ENCODE results near the gene DOCK3.

Gene DOCK3

GRCh38 chr3:50649451-50649931 is 25.2 kb upstream of the DOCK3 start:
- no peaks in the 10 kb centered on the region for H3K27me3 ChIP-seq (replicated peaks; ENCODE audit: insufficient read depth, low read length)
- H3K9ac ChIP-seq (ENCODE audit: low read length), result no peak overlapping the region
- H3K36me3 ChIP-seq (replicated peaks; ENCODE audit: insufficient read depth, low read length), result no peaks in the 10 kb centered on the region
- H4K20me1 ChIP-seq (ENCODE audit: insufficient read depth, low read length), result no peaks in the 10 kb centered on the region
- no peaks in the 10 kb centered on the region for H3F3A ChIP-seq (ENCODE audit: insufficient read depth, low read length)
- no peaks in the 10 kb centered on the region for H3K9me2 ChIP-seq (replicated peaks; ENCODE audit: insufficient read depth, low read length)
- H3K4me1 ChIP-seq (ENCODE audit: low read length), result no peaks in the 10 kb centered on the region
- no peak overlapping the region for H3K4me2 ChIP-seq (ENCODE audit: low read depth, low read length)
- no peak for TF ChIP-seq EZH2phosphoT487 (IDR thresholded peaks at IDR 0.05; ENCODE audit: low read length)
- no peak for TF ChIP-seq CTCF (IDR thresholded peaks at IDR 0.05; ENCODE audit: low read length)
- no peak for TF ChIP-seq EZH2 (optimal IDR thresholded peaks at IDR 0.05; ENCODE audit: low read depth, low read length)
- no peak overlapping the region for H3K27ac ChIP-seq (ENCODE audit: low read length)
- no peak overlapping the region for H3K4me3 ChIP-seq (ENCODE audit: low read length)
- no peaks in the 10 kb centered on the region for H3K9me3 ChIP-seq (replicated peaks; ENCODE audit: insufficient read depth, low read length)
- no peaks in the 10 kb centered on the region for H3K79me2 ChIP-seq (ENCODE audit: low read length)
- H2AFZ ChIP-seq (ENCODE audit: low read length), result no peak overlapping the region
- DNase-seq, result no peak

GRCh38 chr3:50650018-50650417 is 24.7 kb upstream of the DOCK3 start:
- Histone ChIP-seq H3K36me3 (replicated peaks; ENCODE audit: insufficient read depth, low read length) (no peaks in the 10 kb centered on the region), H3K9me2 (replicated peaks; ENCODE audit: insufficient read depth, low read length) (no peaks in the 10 kb centered on the region), H3K4me2 (ENCODE audit: low read depth, low read length) (no peak overlapping the region), H3K4me1 (ENCODE audit: low read length) (no peaks in the 10 kb centered on the region), H3K79me2 (ENCODE audit: low read length) (no peaks in the 10 kb centered on the region), H4K20me1 (ENCODE audit: insufficient read depth, low read length) (no peaks in the 10 kb centered on the region), H3K9me3 (replicated peaks; ENCODE audit: insufficient read depth, low read length) (no peaks in the 10 kb centered on the region), H3K27me3 (replicated peaks; ENCODE audit: insufficient read depth, low read length) (no peaks in the 10 kb centered on the region), H3F3A (ENCODE audit: insufficient read depth, low read length) (no peaks in the 10 kb centered on the region), H3K27ac (ENCODE audit: low read length) (no peak overlapping the region), H2AFZ (ENCODE audit: low read length) (no peak overlapping the region), H3K9ac (ENCODE audit: low read length) (no peak overlapping the region), H3K4me3 (ENCODE audit: low read length) (no peak overlapping the region)
- DNase-seq, result no peak
- TF ChIP-seq CTCF (IDR thresholded peaks at IDR 0.05; ENCODE audit: low read length) (no peak), EZH2phosphoT487 (IDR thresholded peaks at IDR 0.05; ENCODE audit: low read length) (no peak), EZH2 (optimal IDR thresholded peaks at IDR 0.05; ENCODE audit: low read depth, low read length) (no peak)

- TF ChIP-seq EZH2 (optimal IDR thresholded peaks at IDR 0.05; ENCODE audit: low read depth, low read length) (no peak), CTCF (IDR thresholded peaks at IDR 0.05; ENCODE audit: low read length) (no peak), EZH2phosphoT487 (IDR thresholded peaks at IDR 0.05; ENCODE audit: low read length) (no peak)
- no peaks in the 10 kb centered on the region for H3K9me3 ChIP-seq (replicated peaks; ENCODE audit: insufficient read depth, low read length)
- H3F3A ChIP-seq (ENCODE audit: insufficient read depth, low read length), result no peaks in the 10 kb centered on the region
- H3K4me3 ChIP-seq (ENCODE audit: low read length), result no peak overlapping the region
- H4K20me1 ChIP-seq (ENCODE audit: insufficient read depth, low read length), result no peaks in the 10 kb centered on the region
- H3K27me3 ChIP-seq (replicated peaks; ENCODE audit: insufficient read depth, low read length), result no peaks in the 10 kb centered on the region
- no peaks in the 10 kb centered on the region for H3K36me3 ChIP-seq (replicated peaks; ENCODE audit: insufficient read depth, low read length)
- no peaks in the 10 kb centered on the region for H3K9me2 ChIP-seq (replicated peaks; ENCODE audit: insufficient read depth, low read length)
- H3K27ac ChIP-seq (ENCODE audit: low read length), result no peak overlapping the region
- no peaks in the 10 kb centered on the region for H3K79me2 ChIP-seq (ENCODE audit: low read length)
- no peaks in the 10 kb centered on the region for H3K4me1 ChIP-seq (ENCODE audit: low read length)
- DNase-seq, result no peak
- no peak overlapping the region for H3K4me2 ChIP-seq (ENCODE audit: low read depth, low read length)
- no peak overlapping the region for H2AFZ ChIP-seq (ENCODE audit: low read length)
- no peak overlapping the region for H3K9ac ChIP-seq (ENCODE audit: low read length)
Observed at GRCh38 chr3:50651445-50651844, 23.3 kb upstream of the DOCK3 start.
